Testis (tissue), 3 donors: ENCODE measurements around the gene CDC42EP4. TPM values are rescaled to one million over a fixed set of nuclear protein-coding genes. Genes with fewer than 3 reads are reported as not detected.

ENCODE experiments used
- DNase-seq: peaks from one replicate; pipeline ENCODE4 v3.0.0-alpha.2; 2019
- H3K27ac ChIP-seq, 2 donors: fragments of 200-600 bp; sonication (generic); one replicate each; pipeline ENCODE4 v1.5.1; 2019
- H3K27me3 ChIP-seq: fragments of 200-600 bp; sonication (generic); one replicate; pipeline ENCODE4 v1.5.1; 2019
- H3K36me3 ChIP-seq: fragments of 200-600 bp; sonication (generic); one replicate; pipeline ENCODE4 v1.5.1; 2017; ENCODE audit warnings: low read depth; ENCODE audit errors: missing control alignments
- H3K4me1 ChIP-seq: fragments of 200-600 bp; sonication (generic); one replicate; pipeline ENCODE4 v1.5.1; 2019
- H3K4me3 ChIP-seq, 2 donors: fragments of 200-600 bp; sonication (generic); one replicate each; pipeline ENCODE4 v1.5.1; 2017 to 2019
- H3K9me3 ChIP-seq: fragments of 200-600 bp; sonication (generic); one replicate; pipeline ENCODE4 v1.5.1; 2017
- POLR2A ChIP-seq: fragments of 450-650 bp; IDR thresholded peaks from one replicate; pipeline ENCODE4 v1.6.1; 2017; ENCODE audit warnings: antibody characterized with exemption, mild to moderate bottlenecking, moderate library complexity
- WGBS, 2 donors: methylation state at CpG; one replicate each; pipeline ENCODE4 v1.1.5; 2018; 5-methylcytosine and 5-hydroxymethylcytosine counted together
- intact Hi-C: fragments of 100-400 bp; cut with DNase I; formaldehyde crosslinking; loops from one replicate; pipeline ENCODE4 v1.15.1; 2023; ENCODE audit warnings: low total_unique reads
- polyA plus RNA-seq: library from polyadenylated mRNA; stranded (reverse); fragments of 350-450 nt; fragmentation: Illumina TruSeq; extraction: RNeasy Lipid Tissue Mini Kit (QIAGEN cat#74804); gene quantifications from one replicate; pipeline ENCODE4 v1.2.3, GENCODE V29; 2014; ENCODE audit warnings: low read depth, low replicate concordance; ENCODE audit not compliant: insufficient read depth
- total RNA-seq, 2 donors: library from RNA; depleted of rRNA; stranded (reverse); fragments of >200 nt; gene quantifications; one replicate each; pipeline ENCODE4 v1.2.3, GENCODE V29; 2016
- TF ChIP-seq, protein P1 (sequence below), 3 experiments: fragments of 450-650 bp in 2 of 3; fragments of 200-600 bp in 1 of 3; sonication (generic) in 1 of 3; IDR thresholded peaks; one replicate each; pipeline ENCODE4 v1.5.1; 2016 to 2019; ENCODE audit warnings: antibody characterized with exemption in 3 of 3, mild to moderate bottlenecking in 2 of 3, moderate library complexity in 1 of 3

The CDC42EP4 gene
- total and polyA plus RNA-seq, 3 donors from 2014 or later: 55.9 to 140 (median 103) TPM

DNA sequence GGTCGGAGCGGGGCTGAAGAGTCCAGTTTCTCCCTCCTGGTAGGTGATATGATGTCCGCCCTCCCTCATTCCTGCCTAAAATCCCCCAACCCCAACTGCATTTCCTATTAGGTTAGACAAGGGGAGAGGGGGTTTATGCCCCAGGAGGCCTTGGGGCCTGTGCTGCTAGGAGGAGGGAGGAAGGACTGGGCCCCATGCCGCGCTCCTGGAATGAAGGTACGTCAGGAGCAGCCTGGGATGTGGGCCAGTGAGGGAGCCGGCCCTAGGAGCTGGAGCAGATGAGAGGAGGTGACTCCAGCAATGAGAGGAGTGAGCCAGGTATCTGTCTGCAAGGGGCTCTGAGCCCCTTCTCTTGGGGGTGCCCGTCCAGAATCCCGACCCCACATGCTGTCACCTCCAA is 46.9 kb upstream of the CDC42EP4 start:
- no peak for DNase-seq

DNA sequence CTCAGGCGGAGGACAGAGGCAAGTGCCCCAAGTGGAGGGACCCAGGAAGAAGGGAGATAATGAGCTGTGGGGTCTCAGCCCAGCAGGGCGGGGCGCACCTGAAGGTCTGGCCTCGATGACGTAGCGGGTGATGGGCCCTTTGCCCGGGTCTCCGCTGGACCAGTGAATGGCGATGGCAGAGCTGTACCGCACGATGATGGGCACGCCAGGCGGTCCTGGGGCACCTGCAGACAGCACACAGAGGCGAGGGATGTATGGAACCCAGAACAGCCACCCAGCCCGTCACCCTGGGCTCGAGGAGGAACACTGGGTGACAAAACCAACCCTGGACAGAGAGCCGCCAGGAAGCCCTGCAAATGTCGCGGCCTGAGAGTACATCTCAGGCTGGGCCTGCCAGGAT is 46.2 kb upstream of the CDC42EP4 start:
- no peaks in the 10 kb centered on the region for H3K9me3 ChIP-seq
- no peak overlapping the region for H3K27ac ChIP-seq
- intact Hi-C loops: no loop called here
- DNase-seq: no peak
- no peak for TF ChIP-seq POLR2A
- TF ChIP-seq, protein P1, sequence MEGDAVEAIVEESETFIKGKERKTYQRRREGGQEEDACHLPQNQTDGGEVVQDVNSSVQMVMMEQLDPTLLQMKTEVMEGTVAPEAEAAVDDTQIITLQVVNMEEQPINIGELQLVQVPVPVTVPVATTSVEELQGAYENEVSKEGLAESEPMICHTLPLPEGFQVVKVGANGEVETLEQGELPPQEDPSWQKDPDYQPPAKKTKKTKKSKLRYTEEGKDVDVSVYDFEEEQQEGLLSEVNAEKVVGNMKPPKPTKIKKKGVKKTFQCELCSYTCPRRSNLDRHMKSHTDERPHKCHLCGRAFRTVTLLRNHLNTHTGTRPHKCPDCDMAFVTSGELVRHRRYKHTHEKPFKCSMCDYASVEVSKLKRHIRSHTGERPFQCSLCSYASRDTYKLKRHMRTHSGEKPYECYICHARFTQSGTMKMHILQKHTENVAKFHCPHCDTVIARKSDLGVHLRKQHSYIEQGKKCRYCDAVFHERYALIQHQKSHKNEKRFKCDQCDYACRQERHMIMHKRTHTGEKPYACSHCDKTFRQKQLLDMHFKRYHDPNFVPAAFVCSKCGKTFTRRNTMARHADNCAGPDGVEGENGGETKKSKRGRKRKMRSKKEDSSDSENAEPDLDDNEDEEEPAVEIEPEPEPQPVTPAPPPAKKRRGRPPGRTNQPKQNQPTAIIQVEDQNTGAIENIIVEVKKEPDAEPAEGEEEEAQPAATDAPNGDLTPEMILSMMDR (IDR thresholded peaks at IDR 0.05): no peak
- H3K36me3 ChIP-seq: no peaks in the 10 kb centered on the region
- 95 to 97% methylated on average over 14 to 19 of the region's 19 CpGs for WGBS, 2 donors
- H3K27me3 ChIP-seq: no peaks in the 10 kb centered on the region
- H3K4me3 ChIP-seq: no peak overlapping the region
- peaks cover 13% of the 10 kb centered on the region for H3K4me1 ChIP-seq

More for the DNA sequence above, 46.9 kb upstream of the CDC42EP4 start:
- H3K4me3 ChIP-seq: no peak overlapping the region
- no peak overlapping the region for H3K27ac ChIP-seq
- 85 to 87% methylated on average over 6 to 9 of the region's 9 CpGs for WGBS, 2 donors
- no peaks in the 10 kb centered on the region for H3K27me3 ChIP-seq
- no peaks in the 10 kb centered on the region for H3K36me3 ChIP-seq
- peaks cover 13% of the 10 kb centered on the region for H3K4me1 ChIP-seq
- TF ChIP-seq, protein P1 (IDR thresholded peaks at IDR 0.05): no peak
- no peak for TF ChIP-seq POLR2A
- intact Hi-C loops: no loop called here
- no peaks in the 10 kb centered on the region for H3K9me3 ChIP-seq

DNA sequence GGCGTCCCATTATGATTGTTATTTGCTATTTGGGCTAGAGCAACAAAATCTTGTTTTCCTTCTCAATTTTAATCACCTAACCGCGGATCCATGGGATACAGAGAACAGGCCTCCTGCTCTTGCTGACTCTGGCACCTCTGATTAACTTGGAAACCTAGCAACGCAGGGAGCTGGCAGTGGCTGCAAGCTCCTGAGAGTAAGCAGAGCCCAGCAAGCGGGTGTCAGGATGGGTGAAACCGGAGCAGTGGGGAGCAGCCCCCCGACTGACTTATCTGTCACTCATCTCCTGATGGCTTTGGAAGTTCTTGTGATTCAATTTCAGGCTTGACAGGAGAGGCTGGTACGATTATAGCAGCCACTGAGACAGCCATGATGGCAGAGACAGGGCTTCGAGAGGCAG is 45.5 kb upstream of the CDC42EP4 start:
- 94 to 96% methylated on average over 9 of the region's 9 CpGs for WGBS, 2 donors
- Histone ChIP-seq H3K9me3 (no peaks in the 10 kb centered on the region), H3K4me1 (peaks cover 13% of the 10 kb centered on the region), H3K36me3 (no peaks in the 10 kb centered on the region), H3K27ac (no peak overlapping the region), H3K4me3 (no peak overlapping the region), H3K27me3 (no peaks in the 10 kb centered on the region)
- intact Hi-C loops: no loop called here
- TF ChIP-seq POLR2A: no peak
- TF ChIP-seq, protein P1 (IDR thresholded peaks at IDR 0.05): no peak
- DNase-seq: no peak

- TF ChIP-seq, protein P1 (IDR thresholded peaks at IDR 0.05): no peak
- Histone ChIP-seq H3K36me3 (no peaks in the 10 kb centered on the region), H3K4me3 (no peak overlapping the region), H3K9me3 (no peaks in the 10 kb centered on the region), H3K27me3 (no peaks in the 10 kb centered on the region), H3K4me1 (peaks cover 13% of the 10 kb centered on the region), H3K27ac (no peak overlapping the region)
- 90 to 94% methylated on average over 8 of the region's 8 CpGs for WGBS, 2 donors
- no peak for DNase-seq
- intact Hi-C loops: no loop called here
These were observed 44.9 kb upstream of the CDC42EP4 start for GRCh38 chr17:73356561-73357170.
